H54 (cell line): ENCODE data around the gene SERINC5.
"Not testable (repeated sequence)": the region's sequence is repeated elsewhere in the genome, so short reads cannot be mapped to it uniquely, and the experiment has no call there.

Source experiments
- DNase-seq: peaks from one replicate; pipeline ENCODE4 v3.0.0; 2011; ENCODE audit warnings: low spot score, mixed read lengths; ENCODE audit not compliant: insufficient read length
- FAIRE-seq: peaks from 3 replicates; lab custom pipeline; 2011; peaks lifted over from hg19 to GRCh38; lab: Jason Lieb, UNC
- POLR2A ChIP-seq: IDR thresholded peaks from 2 replicates; pipeline ENCODE4 v1.6.1; 2011; ENCODE audit warnings: low read depth, mild to moderate bottlenecking, low read length

Gene SERINC5

GRCh38 chr5:80255811-80256712 is at the start of gene SERINC5:
Gene SERINC5, minus strand, starts transcription at chr5:80256048. Its CDS starts 126 bp downstream, at chr5:80255922.
- peak; percentile 87 for TF ChIP-seq POLR2A

DNA sequence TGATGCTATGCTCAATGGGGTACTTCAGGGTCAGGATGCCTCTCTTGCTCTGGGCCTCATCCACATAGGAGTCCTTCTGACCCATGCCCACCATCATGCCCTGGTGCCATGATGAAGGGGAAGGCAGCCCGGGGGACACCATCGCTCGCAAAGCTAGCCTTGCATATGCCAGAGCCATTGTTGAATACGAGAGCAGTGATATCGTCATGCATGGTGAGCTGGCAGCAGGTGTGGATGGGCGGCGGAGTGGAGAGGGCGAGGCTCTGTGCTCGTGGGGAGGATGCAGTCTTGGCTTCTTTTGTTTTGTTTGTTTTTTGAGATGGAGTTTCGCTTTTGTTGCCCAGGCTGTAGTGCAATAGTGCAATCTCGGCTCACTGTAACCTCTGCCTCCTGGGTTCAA is 46.8 kb upstream of the SERINC5 start:
- FAIRE-seq (no peak), DNase-seq (no peak)
- TF ChIP-seq POLR2A, result no peak

More at GRCh38 chr5:80255811-80256712, at the start of gene SERINC5:
- DNase-seq, result peak; percentile 75
- FAIRE-seq, result no peak

DNA sequence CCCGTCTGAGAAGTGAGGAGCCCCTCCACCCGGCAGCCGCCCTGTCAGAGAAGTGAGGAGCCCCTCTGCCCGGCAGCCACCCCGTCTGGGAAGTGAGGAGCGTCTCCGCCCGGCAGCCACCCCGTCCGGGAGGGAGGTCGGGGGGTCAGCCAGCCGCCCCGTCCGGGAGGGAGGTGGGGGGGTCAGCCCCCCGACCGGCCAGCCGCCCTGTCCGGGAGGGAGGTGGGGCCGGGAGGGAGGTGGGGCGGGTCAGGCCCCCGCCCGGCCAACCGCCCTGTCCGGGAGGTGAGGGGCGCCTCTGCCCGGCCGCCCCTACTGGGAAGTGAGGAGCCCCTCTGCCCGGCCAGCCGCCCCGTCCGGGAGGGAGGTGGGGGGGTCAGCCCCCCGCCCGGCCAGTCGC is 45.5 kb upstream of the SERINC5 start:
- DNase-seq, FAIRE-seq: not testable (repeated sequence)

- DNase-seq, FAIRE-seq: not testable (repeated sequence)
These were observed 44.9 kb upstream of the SERINC5 start for GRCh38 chr5:80300796-80301195.

- FAIRE-seq, result no peak
- DNase-seq, result no peak
- no peak for TF ChIP-seq POLR2A
These were observed 44.3 kb upstream of the SERINC5 start for GRCh38 chr5:80300125-80300524.

DNA sequence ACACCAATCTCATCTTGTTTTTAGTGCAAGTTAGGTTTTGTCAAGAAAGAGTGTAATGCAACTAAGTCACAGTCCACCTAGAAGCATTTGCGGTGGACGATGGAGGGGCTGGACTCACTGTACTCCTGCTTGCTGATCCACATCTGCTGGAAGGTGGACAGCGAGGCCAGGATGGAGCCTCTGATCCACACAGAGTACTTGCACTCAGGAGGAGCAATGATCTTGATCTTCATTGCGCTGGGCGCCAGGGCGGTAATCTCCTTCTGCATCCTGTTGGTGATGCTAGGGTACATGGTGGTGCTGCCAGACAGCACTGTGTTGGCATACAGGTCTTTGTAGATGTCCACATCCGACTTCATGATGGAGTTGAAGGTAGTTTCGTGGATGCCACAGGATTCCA is 43.8 kb upstream of the SERINC5 start:
- DNase-seq (no peak), FAIRE-seq (no peak)
- no peak for TF ChIP-seq POLR2A

GRCh38 chr5:80296121-80296520 is 40.3 kb upstream of the SERINC5 start:
- no peak for FAIRE-seq
- TF ChIP-seq POLR2A, result no peak
- no peak for DNase-seq

GRCh38 chr5:80291761-80292160 is 35.9 kb upstream of the SERINC5 start:
- no peak for FAIRE-seq
- no peak for DNase-seq
- no peak for TF ChIP-seq POLR2A

GRCh38 chr5:80289320-80289719 is 33.5 kb upstream of the SERINC5 start:
- no peak for DNase-seq
- no peak for TF ChIP-seq POLR2A
- FAIRE-seq, result no peak

- TF ChIP-seq POLR2A, result no peak
- no peak for FAIRE-seq
- DNase-seq, result no peak
These were observed 32.3 kb upstream of the SERINC5 start for GRCh38 chr5:80288177-80288576.

DNA sequence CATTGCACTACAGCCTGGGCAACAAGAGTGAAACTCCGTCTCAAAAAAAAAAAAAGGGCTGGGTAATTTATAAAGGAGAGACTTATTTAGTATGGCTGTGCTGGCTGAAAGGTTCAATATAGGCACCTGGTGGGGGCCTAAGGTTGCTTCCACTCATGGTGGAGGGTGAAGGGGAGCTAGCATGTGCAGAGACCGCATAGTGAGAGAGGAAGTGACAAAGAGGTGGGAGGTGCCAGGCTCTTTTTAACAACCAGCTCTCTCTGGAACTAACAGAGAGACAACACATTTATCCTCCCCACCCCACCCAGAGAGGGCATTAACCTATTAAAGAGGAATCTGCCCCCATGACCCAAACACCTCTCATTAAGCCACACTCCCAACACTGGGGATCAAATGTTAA is 28.9 kb upstream of the SERINC5 start:
- no peak for TF ChIP-seq POLR2A
- DNase-seq (no peak), FAIRE-seq (no peak)

GRCh38 chr5:80283360-80283759 is 27.5 kb upstream of the SERINC5 start:
- FAIRE-seq, result no peak
- no peak for DNase-seq
- TF ChIP-seq POLR2A, result no peak

DNA sequence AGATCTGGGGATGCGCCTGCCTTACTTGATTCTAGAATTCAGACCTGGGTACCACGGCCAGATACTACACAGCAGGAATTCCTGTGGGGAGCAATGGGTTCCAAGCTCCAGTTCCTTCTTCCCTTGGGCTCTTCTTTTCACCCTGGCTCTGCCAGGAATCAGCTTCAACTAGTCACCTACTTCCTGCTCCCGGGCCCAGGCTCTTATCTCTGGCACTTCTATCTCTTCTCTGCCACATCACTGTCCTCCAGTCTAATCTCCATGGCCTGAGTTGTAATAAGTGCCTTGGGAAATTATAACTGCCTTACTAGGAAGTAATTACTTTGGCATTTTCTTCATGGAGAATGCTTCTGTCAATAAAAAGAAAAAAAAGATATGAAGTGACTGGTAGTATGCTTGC is 26.2 kb upstream of the SERINC5 start:
- no peak for FAIRE-seq
- DNase-seq, result no peak
- no peak for TF ChIP-seq POLR2A

- no peak for FAIRE-seq
- DNase-seq, result no peak
- TF ChIP-seq POLR2A, result no peak
These were observed 21.3 kb upstream of the SERINC5 start for GRCh38 chr5:80277191-80277590.

- no peak for FAIRE-seq
- no peak for DNase-seq
- no peak for TF ChIP-seq POLR2A
These were observed 20.3 kb upstream of the SERINC5 start for GRCh38 chr5:80276186-80276585.

DNA sequence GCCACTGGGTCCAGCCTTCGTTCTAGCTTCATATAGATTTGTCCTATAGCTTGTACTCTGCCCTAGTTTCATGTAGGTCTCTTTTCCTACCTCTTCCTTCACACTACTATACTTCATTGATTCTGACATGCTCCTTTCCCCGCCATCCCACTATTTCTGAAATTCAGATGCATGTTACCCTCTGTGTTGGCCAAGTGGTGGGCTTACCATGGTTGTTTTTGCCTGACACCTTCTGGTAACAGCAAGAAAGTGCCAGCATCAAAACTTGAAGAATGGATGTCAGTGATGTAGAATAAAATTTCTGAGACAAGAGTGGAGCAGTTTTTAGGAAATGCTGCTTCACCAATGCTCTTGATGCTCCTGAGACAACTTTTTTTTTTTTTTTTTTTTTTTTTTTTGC is 19.5 kb upstream of the SERINC5 start:
- DNase-seq, result no peak
- no peak for TF ChIP-seq POLR2A
- no peak for FAIRE-seq

GRCh38 chr5:80270543-80270942 is 14.7 kb upstream of the SERINC5 start:
- not testable (repeated sequence) for DNase-seq, FAIRE-seq
